ENCODE measurements around the gene LTB4R2.

DNA sequence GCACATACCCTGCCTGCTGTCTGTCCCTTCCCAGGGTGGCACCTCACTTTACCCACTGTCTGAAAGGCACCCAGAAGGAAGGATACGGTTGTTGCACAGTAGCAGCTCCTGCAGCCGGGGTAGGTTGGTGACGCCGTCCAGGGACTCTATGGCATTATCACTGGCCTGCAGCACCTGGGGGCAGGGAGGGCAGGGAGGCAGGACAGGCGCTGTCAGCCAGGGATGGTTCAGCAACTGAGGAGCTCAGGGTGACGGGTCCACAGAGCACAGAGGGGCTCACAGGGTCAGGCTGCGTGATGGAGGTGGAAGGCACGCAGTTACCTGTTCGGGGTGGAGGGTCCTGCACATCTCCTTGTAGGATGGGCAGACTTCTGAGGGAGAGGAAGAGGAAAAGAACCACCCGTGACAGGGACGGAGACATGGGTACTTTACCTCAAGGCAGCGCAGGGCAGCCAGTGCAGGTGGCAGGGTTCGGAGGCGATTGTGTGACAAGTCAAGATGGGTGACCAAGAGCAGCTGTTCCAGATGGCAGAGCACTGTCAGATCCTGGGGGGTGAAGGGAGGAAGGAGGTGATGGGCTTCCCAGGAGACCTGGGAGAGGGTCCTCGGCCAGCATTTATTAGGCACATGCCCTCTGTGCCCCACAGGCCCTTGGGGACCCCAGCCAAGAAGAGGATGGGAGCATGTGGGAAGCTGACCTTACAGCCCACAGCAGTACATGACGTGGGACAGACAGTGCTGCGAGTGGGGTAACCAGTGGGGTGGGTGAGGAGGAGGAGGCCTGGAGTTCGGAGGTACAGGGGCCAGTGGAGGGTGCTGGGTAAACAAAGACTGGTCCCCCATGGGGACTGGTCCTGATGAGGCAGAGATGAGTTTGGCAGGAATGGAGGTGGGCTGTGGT is 43.3 kb upstream of the LTB4R2 start:
- TF ChIP-seq, protein P1, sequence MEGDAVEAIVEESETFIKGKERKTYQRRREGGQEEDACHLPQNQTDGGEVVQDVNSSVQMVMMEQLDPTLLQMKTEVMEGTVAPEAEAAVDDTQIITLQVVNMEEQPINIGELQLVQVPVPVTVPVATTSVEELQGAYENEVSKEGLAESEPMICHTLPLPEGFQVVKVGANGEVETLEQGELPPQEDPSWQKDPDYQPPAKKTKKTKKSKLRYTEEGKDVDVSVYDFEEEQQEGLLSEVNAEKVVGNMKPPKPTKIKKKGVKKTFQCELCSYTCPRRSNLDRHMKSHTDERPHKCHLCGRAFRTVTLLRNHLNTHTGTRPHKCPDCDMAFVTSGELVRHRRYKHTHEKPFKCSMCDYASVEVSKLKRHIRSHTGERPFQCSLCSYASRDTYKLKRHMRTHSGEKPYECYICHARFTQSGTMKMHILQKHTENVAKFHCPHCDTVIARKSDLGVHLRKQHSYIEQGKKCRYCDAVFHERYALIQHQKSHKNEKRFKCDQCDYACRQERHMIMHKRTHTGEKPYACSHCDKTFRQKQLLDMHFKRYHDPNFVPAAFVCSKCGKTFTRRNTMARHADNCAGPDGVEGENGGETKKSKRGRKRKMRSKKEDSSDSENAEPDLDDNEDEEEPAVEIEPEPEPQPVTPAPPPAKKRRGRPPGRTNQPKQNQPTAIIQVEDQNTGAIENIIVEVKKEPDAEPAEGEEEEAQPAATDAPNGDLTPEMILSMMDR (conservative IDR thresholded peaks at IDR 0.05; ENCODE audit: low read length): no peak
- no peak for TF ChIP-seq EZH2phosphoT487 (IDR thresholded peaks at IDR 0.05; ENCODE audit: borderline replicate concordance, low read depth, low read length)

Data from OCI-LY7 (cell line).